Small intestine (tissue), 4 donors: Measurements from ENCODE around the gene RGL2. TPM values are rescaled to one million over a fixed set of nuclear protein-coding genes. Genes with fewer than 3 reads are reported as not detected.

Source experiments
- polyA plus RNA-seq, 4 donors: library from polyadenylated mRNA; stranded (reverse) in 3 of 4; unstranded in 1 of 4; fragments of 200-250 nt in 3 of 4; fragments of 120-200 nt in 1 of 4; gene quantifications; one replicate each; pipeline versions ENCODE4 v1.2.1 to v1.2.3, GENCODE V29; 2013
- donor health status: healthy with polysubstance abuse.
- donor health status: Bipolar disorder and iron deficiency.
- donor health status: healthy.

Gene RGL2
- polyA plus RNA-seq, 4 donors = 13.2 to 69.8 (median 25.2) TPM

Other genes with a start within 250 kb of the RGL2 start
- 100 to 1,000 TPM in 1 of 4 donors, 10 to 100 TPM in 2, 1 to 10 TPM in 1; 9.4 to 179 (median 59.4) TPM for gene HLA-DPA1, start 225.3 kb downstream of the RGL2 start, polyA plus RNA-seq
- gene HLA-DPB1, start 223.0 kb downstream of the RGL2 start, polyA plus RNA-seq = 100 to 1,000 TPM in 1 of 4 donors, 10 to 100 TPM in 3; 14.3 to 150 (median 74.4) TPM
- gene COL11A2, start 106.5 kb downstream of the RGL2 start, polyA plus RNA-seq = 1 to 10 TPM in 1 of 4 donors, under 1 TPM in 3; 0.27 to 7.5 (median 0.62) TPM
- 10 to 100 TPM; 26.3 to 43.2 (median 30.8) TPM for gene RXRB, start 98.3 kb downstream of the RGL2 start, polyA plus RNA-seq
- gene SLC39A7, start 98.1 kb downstream of the RGL2 start, polyA plus RNA-seq = 100 to 1,000 TPM in 2 of 4 donors, 10 to 100 TPM in 2; 38.9 to 162 (median 79.1) TPM
- gene HSD17B8, start 94.3 kb downstream of the RGL2 start, polyA plus RNA-seq = 10 to 100 TPM; 30.9 to 46.1 (median 33.0) TPM
- 10 to 100 TPM; 30.4 to 46.7 (median 41.8) TPM for gene RING1, start 90.4 kb downstream of the RGL2 start, polyA plus RNA-seq
- gene VPS52, start 27.1 kb downstream of the RGL2 start, polyA plus RNA-seq = 10 to 100 TPM; 23.8 to 60.3 (median 48.0) TPM
- gene RPS18, start 26.9 kb downstream of the RGL2 start, polyA plus RNA-seq = 1,000 to 10,000 TPM; 2,947 to 6,778 (median 4,959) TPM
- gene B3GALT4, start 21.8 kb downstream of the RGL2 start, polyA plus RNA-seq = 10 to 100 TPM in 3 of 4 donors, 1 to 10 TPM in 1; 6.9 to 15.4 (median 12.7) TPM
- gene WDR46, start 9.7 kb downstream of the RGL2 start, polyA plus RNA-seq = 10 to 100 TPM; 39.4 to 60.5 (median 43.5) TPM
- 100 to 1,000 TPM in 3 of 4 donors, 10 to 100 TPM in 1; 83.9 to 183 (median 147) TPM for gene PFDN6, start 9.3 kb downstream of the RGL2 start, polyA plus RNA-seq
- gene TAPBP, start 15.1 kb upstream of the RGL2 start, polyA plus RNA-seq = 10 to 100 TPM; 33.8 to 85.2 (median 55.6) TPM
- gene ZBTB22, start 18.8 kb upstream of the RGL2 start, polyA plus RNA-seq = 10 to 100 TPM; 10.7 to 17.2 (median 13.8) TPM
- 10 to 100 TPM; 19.5 to 34.7 (median 28.4) TPM for gene DAXX, start 24.0 kb upstream of the RGL2 start, polyA plus RNA-seq
- 10 to 100 TPM in 2 of 4 donors, 1 to 10 TPM in 2; 3.1 to 23.2 (median 10.7) TPM for gene KIFC1, start 92.9 kb upstream of the RGL2 start, polyA plus RNA-seq
- 10 to 100 TPM; 32.2 to 67.6 (median 44.3) TPM for gene PHF1, start 112.1 kb upstream of the RGL2 start, polyA plus RNA-seq
- 100 to 1,000 TPM; 129 to 255 (median 200) TPM for gene CUTA, start 119.2 kb upstream of the RGL2 start, polyA plus RNA-seq
- gene SYNGAP1, start 121.1 kb upstream of the RGL2 start, polyA plus RNA-seq = 10 to 100 TPM in 1 of 4 donors, 1 to 10 TPM in 2, under 1 TPM in 1; 0.89 to 16.6 (median 5.6) TPM
- 1 to 10 TPM; 1.6 to 8.5 (median 3.5) TPM for gene ZBTB9, start 155.6 kb upstream of the RGL2 start, polyA plus RNA-seq